H1 (cell line): ENCODE data around the gene PRR23E. TPM values are rescaled to one million over a fixed set of nuclear protein-coding genes. Genes with fewer than 3 reads are reported as not detected.

ENCODE experiments used
- CTCF ChIA-PET: fragments of 300-600 bp; sonication (Branson Sonifier 250); formaldehyde crosslinking; loops from one replicate; lab custom pipeline; 2021; ENCODE audit not compliant: partially characterized antibody; lab: Charles Lee
- POLR2A ChIA-PET: fragments of 300-600 bp; sonication (Branson Sonifier 250); formaldehyde crosslinking; loops from one replicate; lab custom pipeline; 2021; ENCODE audit warnings: inconsistent platforms; ENCODE audit not compliant: partially characterized antibody; lab: Charles Lee
- DNase-seq, 2 experiments: peaks; one replicate each; pipeline versions ENCODE4 v3.0.0 to v3.0.0-alpha.2; 2010 to 2022; ENCODE audit warnings: low spot score in 2 of 2, low read depth in 1 of 2, mixed read lengths in 1 of 2
- FAIRE-seq: peaks from 2 replicates; lab custom pipeline; 2011; peaks lifted over from hg19 to GRCh38; lab: Jason Lieb, UNC
- H2AFZ ChIP-seq: 2 replicates; pipeline ENCODE4 v1.8.1; 2012; ENCODE audit warnings: low read length, inconsistent platforms
- H2AK5ac ChIP-seq: 2 replicates; pipeline ENCODE4 v1.6.1; 2013; ENCODE audit warnings: low read depth, low read length
- H2BK120ac ChIP-seq: replicated peaks from 2 replicates; pipeline ENCODE3; 2013; ENCODE audit warnings: low read depth, low read length, inconsistent platforms
- H2BK12ac ChIP-seq: 2 replicates; pipeline ENCODE4 v1.6.1; 2013; ENCODE audit warnings: low read depth, low read length
- H2BK15ac ChIP-seq: 2 replicates; pipeline ENCODE4 v1.6.1; 2013; ENCODE audit warnings: low read length
- H2BK20ac ChIP-seq: 2 replicates; pipeline ENCODE4 v1.6.1; 2013; ENCODE audit warnings: low read length
- H2BK5ac ChIP-seq: 2 replicates; pipeline ENCODE4 v1.6.1; 2013; ENCODE audit warnings: low read depth, low read length
- H3K14ac ChIP-seq: 2 replicates; pipeline ENCODE4 v1.6.1; 2013; ENCODE audit warnings: inconsistent platforms; ENCODE audit not compliant: insufficient read length
- H3K18ac ChIP-seq: 2 replicates; pipeline ENCODE4 v1.6.1; 2013; ENCODE audit warnings: low read length; ENCODE audit errors: extremely low read depth
- H3K23ac ChIP-seq: 2 replicates; pipeline ENCODE4 v1.6.1; 2013; ENCODE audit warnings: inconsistent platforms; ENCODE audit not compliant: insufficient read length
- H3K23me2 ChIP-seq: 2 replicates; pipeline ENCODE4 v1.6.1; 2013; ENCODE audit warnings: low read depth, low read length
- H3K27ac ChIP-seq: 2 replicates; pipeline ENCODE4 v1.6.1; 2011; ENCODE audit warnings: low read depth, low read length, inconsistent platforms
- H3K27me3 ChIP-seq, 4 experiments: replicated peaks in 1 of 4; 1 replicate in 1 of 4; 2 replicates in 3 of 4; pipeline versions ENCODE4 v1.6.1 to v1.8.1; 2011 to 2013; ENCODE audit warnings: low read length in 3 of 4, mild to moderate bottlenecking in 3 of 4, inconsistent platforms in 2 of 4, mixed read lengths in 2 of 4, moderate library complexity in 1 of 4; ENCODE audit not compliant: control insufficient read depth in 3 of 4, insufficient read depth in 3 of 4; ENCODE audit errors: extremely low read depth in 1 of 4
- H3K36me3 ChIP-seq, 4 experiments: 2 replicates each; pipeline versions ENCODE4 v1.6.1 to v1.8.1; 2011 to 2013; ENCODE audit warnings: mild to moderate bottlenecking in 4 of 4, low read length in 3 of 4, moderate library complexity in 2 of 4, control low read depth in 1 of 4, inconsistent platforms in 1 of 4; ENCODE audit not compliant: insufficient read depth in 4 of 4, control insufficient read depth in 2 of 4
- H3K4ac ChIP-seq: replicated peaks from 2 replicates; pipeline ENCODE3; 2013; ENCODE audit warnings: low read length, low read depth, mixed read lengths, inconsistent platforms; ENCODE audit not compliant: insufficient read length
- H3K4me1 ChIP-seq, 4 experiments: replicated peaks in 1 of 4; 1 replicate in 1 of 4; 2 replicates in 3 of 4; pipeline versions ENCODE4 v1.6.1 to v1.8.1; 2011 to 2013; ENCODE audit warnings: low read length in 3 of 4, inconsistent platforms in 2 of 4, mixed read lengths in 1 of 4; ENCODE audit not compliant: insufficient read depth in 4 of 4, control insufficient read depth in 3 of 4
- H3K4me2 ChIP-seq, 2 experiments: 2 replicates each; pipeline versions ENCODE4 v1.6.1 to v1.8.1; 2011 to 2013; ENCODE audit warnings: low read depth in 2 of 2, low read length in 2 of 2, control low read depth in 1 of 2, inconsistent platforms in 1 of 2, mild to moderate bottlenecking in 1 of 2; ENCODE audit not compliant: insufficient read depth in 1 of 2
- H3K4me3 ChIP-seq, 4 experiments: fragments of 200-600, 300-600 bp in 1 of 4; sonication (generic), shearing (Covaris generic), sonication (Bioruptor Twin) in 1 of 4; 2 replicates each; pipeline versions ENCODE4 v1.5.1 to v1.8.1; 2011 to 2016; ENCODE audit warnings: low read length in 4 of 4, low read depth in 3 of 4, control low read depth in 2 of 4, inconsistent platforms in 2 of 4, mild to moderate bottlenecking in 2 of 4, mixed read lengths in 1 of 4, moderate library complexity in 1 of 4; ENCODE audit not compliant: insufficient read depth in 2 of 4; ENCODE audit errors: extremely low read depth in 1 of 4
- H3K56ac ChIP-seq: replicated peaks from 2 replicates; pipeline ENCODE3; 2013; ENCODE audit warnings: low read depth, mild to moderate bottlenecking, mixed read lengths, low read length, inconsistent platforms; ENCODE audit not compliant: insufficient read length
- H3K79me1 ChIP-seq: 2 replicates; pipeline ENCODE4 v1.6.1; 2013; ENCODE audit warnings: low read depth, low read length, control low read depth
- H3K79me2 ChIP-seq, 2 experiments: 2 replicates each; pipeline versions ENCODE4 v1.6.1 to v1.8.1; 2012 to 2013; ENCODE audit warnings: low read length in 2 of 2, mild to moderate bottlenecking in 2 of 2, inconsistent platforms in 1 of 2; ENCODE audit not compliant: insufficient read depth in 2 of 2, control insufficient read depth in 1 of 2
- H3K9ac ChIP-seq, 4 experiments: replicated peaks in 1 of 4; 1 replicate in 1 of 4; 2 replicates in 3 of 4; pipeline versions ENCODE4 v1.6.1 to v1.8.1; 2011 to 2013; ENCODE audit warnings: low read depth in 3 of 4, low read length in 3 of 4, control low read depth in 2 of 4, mild to moderate bottlenecking in 2 of 4, moderate library complexity in 2 of 4, inconsistent platforms in 1 of 4; ENCODE audit errors: extremely low read depth in 1 of 4
- H3K9me3 ChIP-seq, 2 experiments: 2 replicates each; pipeline versions ENCODE4 v1.6.1 to v1.8.1; 2012 to 2013; ENCODE audit warnings: mild to moderate bottlenecking in 2 of 2, moderate library complexity in 2 of 2, control low read depth in 1 of 2, inconsistent platforms in 1 of 2, low read depth in 1 of 2, low read length in 1 of 2, mixed read lengths in 1 of 2; ENCODE audit not compliant: insufficient read depth in 2 of 2
- H4K20me1 ChIP-seq, 2 experiments: replicated peaks in 1 of 2; 2 replicates each; pipeline versions ENCODE3 to v1.8.1; 2011 to 2013; ENCODE audit warnings: inconsistent platforms in 2 of 2, low read length in 2 of 2, mild to moderate bottlenecking in 1 of 2; ENCODE audit not compliant: insufficient read depth in 2 of 2, control insufficient read depth in 1 of 2
- H4K5ac ChIP-seq: 2 replicates; pipeline ENCODE4 v1.6.1; 2013; ENCODE audit warnings: low read length, low read depth, mixed read lengths, inconsistent platforms; ENCODE audit not compliant: insufficient read length
- H4K8ac ChIP-seq: 2 replicates; pipeline ENCODE4 v1.8.0; 2013; ENCODE audit warnings: mild to moderate bottlenecking, moderate library complexity, low read length, inconsistent platforms; ENCODE audit not compliant: insufficient read depth; ENCODE audit errors: extremely low read depth
- H4K91ac ChIP-seq: replicated peaks from 2 replicates; pipeline ENCODE3; 2013; ENCODE audit warnings: low read length, mixed read lengths, inconsistent platforms; ENCODE audit not compliant: insufficient read length
- NANOG ChIP-seq: IDR thresholded peaks from 2 replicates; pipeline ENCODE4 v1.6.1; 2011; ENCODE audit warnings: low read length, low read depth, mild to moderate bottlenecking, inconsistent platforms; ENCODE audit not compliant: insufficient read depth, poor library complexity, severe bottlenecking
- SRF ChIP-seq: IDR thresholded peaks from 2 replicates; pipeline ENCODE4 v1.6.1; 2011; ENCODE audit warnings: mild to moderate bottlenecking, low read depth, low read length, moderate library complexity
- TCF12 ChIP-seq: IDR thresholded peaks from 2 replicates; pipeline ENCODE4 v1.6.1; 2011; ENCODE audit warnings: low read depth, mild to moderate bottlenecking, low read length
- WGBS, 2 experiments: shearing (Covaris generic) in 1 of 2; methylation state at CpG; one replicate each; pipeline versions ENCODE4 v1.1.6 to v1.1.7; 2013 to 2015; ENCODE audit warnings: low lambda C conversion rate in 2 of 2, mixed read lengths in 2 of 2, inconsistent platforms in 1 of 2, low coverage in 1 of 2, missing lambda C conversion rate in 1 of 2; ENCODE audit not compliant: insufficient replicate concordance in 2 of 2, insufficient coverage in 1 of 2, insufficient read length in 1 of 2; ENCODE audit errors: extremely low coverage in 1 of 2, missing lambda C conversion rate in 1 of 2; 5-methylcytosine and 5-hydroxymethylcytosine counted together
- polyA plus RNA-seq, 7 experiments: library from polyadenylated mRNA; depleted of rRNA in 3 of 7; stranded (reverse) in 5 of 7; unstranded in 2 of 7; fragments of >200 nt in 5 of 7; fragments of 200-250 nt in 2 of 7; gene quantifications; 1 replicate in 5 of 7; 2 replicates in 1 of 7; 4 replicates in 1 of 7; pipeline versions ENCODE4 v1.2.1 to v1.2.3, GENCODE V29; 2011 to 2013; ENCODE audit warnings: missing spikeins in 2 of 7, mixed read lengths in 2 of 7
- total RNA-seq: library from RNA; stranded (reverse); fragmentation: NEBNext Ultra II Directional; extraction: Animal tissue kit (Norgen Biotek cat#: 25700); gene quantifications from 2 replicates; pipeline ENCODE4 v1.2.1, GENCODE V29; 2021

Gene PRR23E
- total and polyA plus RNA-seq, 2 of the 8 experiments (the other 6 are each of a cell fraction or from before 2014, with no cell fraction given), result not detected

DNA sequence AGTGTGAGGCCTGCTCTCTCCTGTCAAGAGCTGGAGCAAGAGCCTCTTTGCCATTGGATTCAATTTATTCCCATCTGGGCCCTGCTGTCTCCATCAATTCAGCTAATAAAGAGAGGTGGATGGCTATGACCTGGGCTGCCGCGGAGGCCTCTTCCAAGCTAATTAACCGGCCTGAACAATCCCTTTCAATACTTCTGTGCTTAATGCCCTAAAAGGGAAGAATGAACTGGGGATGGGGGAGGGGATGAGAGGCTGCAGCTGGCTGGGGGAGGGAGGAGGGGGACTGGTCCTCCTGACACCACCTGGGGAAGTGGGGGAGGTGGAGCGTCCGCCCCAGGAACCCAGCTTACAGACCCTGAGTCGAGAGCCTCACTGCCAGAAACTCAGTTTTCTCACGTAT, 33.4 kb upstream of the PRR23E start:
- Histone ChIP-seq H3K79me1 (0 out of 2 replicates have a peak, but pooled peaks cover 2% of the 10 kb centered on the region), H2AFZ (no peak overlapping the region), H2AK5ac (no peak overlapping the region), H3K18ac (no peak overlapping the region), H2BK5ac (no peak overlapping the region), H3K9me3 (peaks cover 0 to 6% of the 10 kb centered on the region in 2 experiments; a peak in 1 of 4 replicates), H3K4me3 (no peak overlapping the region), H3K56ac (no peak overlapping the region), H3K79me2 (no peaks in the 10 kb centered on the region), H3K4ac (no peak overlapping the region), H3K23me2 (peaks cover 22% of the 10 kb centered on the region; the same call in 1 of the 2 replicates), H4K91ac (no peak overlapping the region), H3K9ac (no peak overlapping the region), H3K27ac (no peak overlapping the region), H3K36me3 (no peaks in the 10 kb centered on the region; a peak in 1 of 8 replicates), H3K14ac (no peak overlapping the region), H2BK15ac (no peak overlapping the region), H3K23ac (no peak overlapping the region), H2BK12ac (no peak overlapping the region), H3K4me2 (peak overlapping the region in 1 of 2 experiments; percentile 7; a peak in 1 of 4 replicates), H4K20me1 (peaks cover 0 to 11% of the 10 kb centered on the region in 2 experiments), H2BK20ac (no peak overlapping the region), H3K4me1 (peaks cover 0 to 18% (median 10%) of the 10 kb centered on the region in 4 experiments; a peak in 6 of 7 replicates), H4K8ac (no peak overlapping the region), H2BK120ac (no peak overlapping the region), H3K27me3 (no peaks in the 10 kb centered on the region), H4K5ac (no peak overlapping the region)
- TF ChIP-seq TCF12 (peak; percentile 88; the same call in 1 of the 2 replicates), NANOG (no peak), SRF (peak; percentile 69)
- ChIA-PET POLR2A (no interaction called here), CTCF (interaction anchor here (1.7 to 2.2 kb wide), 5 partner anchors 13 to 314 kb away, joined by 3 to 6 read pairs (median 4); no protein-coding TSS in a partner anchor)
- WGBS, 2 experiments, result 51% methylated on average over 5 of the region's 7 CpGs; no CpG with 5 or more reads in 1 of the 2 experiments
- no peak for FAIRE-seq
- DNase-seq, result no peak
